ENCODE data around the gene PRCC. TPM values are rescaled to one million over a fixed set of nuclear protein-coding genes. Genes with fewer than 3 reads are reported as not detected.

The PRCC gene
- total and polyA plus RNA-seq, 2 of the 13 experiments (the other 11 are each of a cell fraction or from before 2014, with no cell fraction given): 24.2 to 40.5 TPM

DNA sequence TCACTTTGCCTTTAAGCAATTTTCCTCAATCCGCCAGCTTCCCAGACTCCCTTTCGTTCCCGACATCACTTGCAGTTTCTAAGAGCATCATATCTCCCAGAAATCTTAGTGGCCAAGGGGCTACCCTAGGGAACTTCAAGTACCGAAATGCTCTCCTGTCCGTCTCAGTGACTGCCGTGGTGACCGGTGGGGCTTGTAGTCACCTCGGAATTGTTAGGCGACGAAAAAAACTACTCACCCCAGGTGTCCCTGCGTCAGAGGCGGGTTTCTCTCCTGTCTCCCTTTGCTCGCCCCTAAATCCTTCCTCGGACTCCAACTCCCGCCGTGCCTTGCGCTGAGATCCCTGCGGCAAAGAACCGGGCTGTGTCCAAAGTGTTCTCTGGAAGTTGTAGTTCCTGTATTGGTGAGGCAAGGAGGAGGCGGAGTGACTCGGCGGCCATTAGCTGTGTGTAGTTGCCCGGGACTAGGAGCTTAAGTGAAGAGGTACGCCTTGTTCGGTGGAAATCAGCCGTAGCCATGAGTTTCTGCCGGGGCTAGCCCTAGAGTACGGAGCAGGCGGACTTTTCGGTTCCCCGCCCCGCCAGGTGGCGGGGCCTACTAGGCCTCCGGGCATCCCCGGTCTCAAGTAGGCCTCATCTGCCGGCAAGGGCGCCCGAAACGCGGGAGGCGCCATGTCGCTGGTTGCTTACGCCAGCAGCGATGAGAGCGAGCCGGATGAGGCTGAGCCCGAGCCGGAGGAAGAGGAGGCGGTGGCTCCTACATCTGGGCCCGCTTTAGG lies at the start of gene PRCC (continued):
- TF ChIP-seq ZNF225 (CRISPR knock-in tag; IDR thresholded peaks at IDR 0.05) (peak; percentile 29; the same call in 1 of the 2 replicates), FOSL2 (CRISPR knock-in tag; IDR thresholded peaks at IDR 0.05) (peak; percentile 57), ZNF563 (CRISPR knock-in tag; IDR thresholded peaks at IDR 0.05) (no peak; the same call in 1 of the 2 replicates), GLI4 (CRISPR knock-in tag; IDR thresholded peaks at IDR 0.05; ENCODE audit: borderline replicate concordance) (no peak)
- TF ChIP-seq, protein P1, sequence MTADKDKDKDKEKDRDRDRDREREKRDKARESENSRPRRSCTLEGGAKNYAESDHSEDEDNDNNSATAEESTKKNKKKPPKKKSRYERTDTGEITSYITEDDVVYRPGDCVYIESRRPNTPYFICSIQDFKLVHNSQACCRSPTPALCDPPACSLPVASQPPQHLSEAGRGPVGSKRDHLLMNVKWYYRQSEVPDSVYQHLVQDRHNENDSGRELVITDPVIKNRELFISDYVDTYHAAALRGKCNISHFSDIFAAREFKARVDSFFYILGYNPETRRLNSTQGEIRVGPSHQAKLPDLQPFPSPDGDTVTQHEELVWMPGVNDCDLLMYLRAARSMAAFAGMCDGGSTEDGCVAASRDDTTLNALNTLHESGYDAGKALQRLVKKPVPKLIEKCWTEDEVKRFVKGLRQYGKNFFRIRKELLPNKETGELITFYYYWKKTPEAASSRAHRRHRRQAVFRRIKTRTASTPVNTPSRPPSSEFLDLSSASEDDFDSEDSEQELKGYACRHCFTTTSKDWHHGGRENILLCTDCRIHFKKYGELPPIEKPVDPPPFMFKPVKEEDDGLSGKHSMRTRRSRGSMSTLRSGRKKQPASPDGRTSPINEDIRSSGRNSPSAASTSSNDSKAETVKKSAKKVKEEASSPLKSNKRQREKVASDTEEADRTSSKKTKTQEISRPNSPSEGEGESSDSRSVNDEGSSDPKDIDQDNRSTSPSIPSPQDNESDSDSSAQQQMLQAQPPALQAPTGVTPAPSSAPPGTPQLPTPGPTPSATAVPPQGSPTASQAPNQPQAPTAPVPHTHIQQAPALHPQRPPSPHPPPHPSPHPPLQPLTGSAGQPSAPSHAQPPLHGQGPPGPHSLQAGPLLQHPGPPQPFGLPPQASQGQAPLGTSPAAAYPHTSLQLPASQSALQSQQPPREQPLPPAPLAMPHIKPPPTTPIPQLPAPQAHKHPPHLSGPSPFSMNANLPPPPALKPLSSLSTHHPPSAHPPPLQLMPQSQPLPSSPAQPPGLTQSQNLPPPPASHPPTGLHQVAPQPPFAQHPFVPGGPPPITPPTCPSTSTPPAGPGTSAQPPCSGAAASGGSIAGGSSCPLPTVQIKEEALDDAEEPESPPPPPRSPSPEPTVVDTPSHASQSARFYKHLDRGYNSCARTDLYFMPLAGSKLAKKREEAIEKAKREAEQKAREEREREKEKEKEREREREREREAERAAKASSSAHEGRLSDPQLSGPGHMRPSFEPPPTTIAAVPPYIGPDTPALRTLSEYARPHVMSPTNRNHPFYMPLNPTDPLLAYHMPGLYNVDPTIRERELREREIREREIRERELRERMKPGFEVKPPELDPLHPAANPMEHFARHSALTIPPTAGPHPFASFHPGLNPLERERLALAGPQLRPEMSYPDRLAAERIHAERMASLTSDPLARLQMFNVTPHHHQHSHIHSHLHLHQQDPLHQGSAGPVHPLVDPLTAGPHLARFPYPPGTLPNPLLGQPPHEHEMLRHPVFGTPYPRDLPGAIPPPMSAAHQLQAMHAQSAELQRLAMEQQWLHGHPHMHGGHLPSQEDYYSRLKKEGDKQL (CRISPR knock-in tag; IDR thresholded peaks at IDR 0.05; ENCODE audit: low read depth): no peak

DNA sequence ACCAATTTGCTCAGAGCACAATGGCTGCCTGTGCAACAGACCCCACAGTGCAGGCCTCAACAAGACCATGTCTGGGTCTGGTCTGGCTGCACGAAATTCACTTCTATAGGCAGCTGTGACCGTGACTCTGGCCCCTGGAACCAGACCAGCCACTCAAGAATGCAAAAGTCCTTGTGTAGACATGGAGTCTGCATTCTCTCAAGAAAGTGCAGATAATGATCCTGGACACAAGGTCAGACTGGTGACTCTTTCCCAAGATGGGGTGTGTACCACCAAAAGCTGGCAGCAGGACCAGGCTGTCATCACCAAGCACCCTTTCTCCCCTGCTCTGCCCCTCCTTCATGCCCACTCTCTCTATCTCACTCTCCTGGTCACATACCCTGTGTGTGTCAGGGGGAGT lies 46.2 kb upstream of the PRCC start:
- in situ Hi-C loops (cut with HindIII; ENCODE audit: extremely low pct_ligation_motif_present, low pct_unique_long_range_greater_than_20kb) (no loop called here), intact Hi-C loops (cut with micrococcal nuclease; ENCODE audit: unreplicated experiment) (loop anchor here (10.0 kb wide), 1 partner anchor 56 kb away; no protein-coding TSS in a partner anchor)
- Histone ChIP-seq H3K9ac (ENCODE audit: insufficient read depth, low read depth, low read length) (no peak overlapping the region), H3K27me3 (ENCODE audit: control insufficient read depth in 1 of 2, insufficient read depth in 2 of 2, low read length in 2 of 2) (no peaks in the 10 kb centered on the region), H4K20me1 (ENCODE audit: insufficient read depth, low read length) (peaks cover 13% of the 10 kb centered on the region), H3K36me3 (replicated peaks in 1 of 2; ENCODE audit: control insufficient read depth in 1 of 2, insufficient read depth in 2 of 2, low read length in 2 of 2) (peaks cover 14 to 35% of the 10 kb centered on the region in 2 experiments), H3K9me3 (ENCODE audit: low read length) (no peaks in the 10 kb centered on the region), H2AFZ (ENCODE audit: low read length) (no peak overlapping the region), H3K4me1 (ENCODE audit: insufficient read depth, low read length) (peaks cover 21% of the 10 kb centered on the region), H3K4me2 (ENCODE audit: low read depth, low read length) (no peak overlapping the region), H3K4me3 (replicated peaks in 1 of 3; ENCODE audit: insufficient read depth in 1 of 3, low read depth in 2 of 3, low read length in 3 of 3) (no peak overlapping the region), H3K27ac (ENCODE audit: extremely low read length, insufficient read depth, low read length) (no peak overlapping the region), H3K79me2 (ENCODE audit: insufficient read depth, low read length) (peaks cover 26% of the 10 kb centered on the region)
- TF ChIP-seq, protein P2, sequence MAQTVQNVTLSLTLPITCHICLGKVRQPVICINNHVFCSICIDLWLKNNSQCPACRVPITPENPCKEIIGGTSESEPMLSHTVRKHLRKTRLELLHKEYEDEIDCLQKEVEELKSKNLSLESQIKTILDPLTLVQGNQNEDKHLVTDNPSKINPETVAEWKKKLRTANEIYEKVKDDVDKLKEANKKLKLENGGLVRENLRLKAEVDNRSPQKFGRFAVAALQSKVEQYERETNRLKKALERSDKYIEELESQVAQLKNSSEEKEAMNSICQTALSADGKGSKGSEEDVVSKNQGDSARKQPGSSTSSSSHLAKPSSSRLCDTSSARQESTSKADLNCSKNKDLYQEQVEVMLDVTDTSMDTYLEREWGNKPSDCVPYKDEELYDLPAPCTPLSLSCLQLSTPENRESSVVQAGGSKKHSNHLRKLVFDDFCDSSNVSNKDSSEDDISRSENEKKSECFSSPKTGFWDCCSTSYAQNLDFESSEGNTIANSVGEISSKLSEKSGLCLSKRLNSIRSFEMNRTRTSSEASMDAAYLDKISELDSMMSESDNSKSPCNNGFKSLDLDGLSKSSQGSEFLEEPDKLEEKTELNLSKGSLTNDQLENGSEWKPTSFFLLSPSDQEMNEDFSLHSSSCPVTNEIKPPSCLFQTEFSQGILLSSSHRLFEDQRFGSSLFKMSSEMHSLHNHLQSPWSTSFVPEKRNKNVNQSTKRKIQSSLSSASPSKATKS (CRISPR knock-in tag; IDR thresholded peaks at IDR 0.05): no peak
- TF ChIP-seq KDM4B (CRISPR knock-in tag; IDR thresholded peaks at IDR 0.05) (no peak), CBX2 (IDR thresholded peaks at IDR 0.05; ENCODE audit: low read depth, low read length) (no peak), CBX2 (CRISPR knock-in tag; IDR thresholded peaks at IDR 0.05; ENCODE audit: low read depth) (no peak), ZNF33B (CRISPR knock-in tag; IDR thresholded peaks at IDR 0.05) (no peak)
- TF ChIP-seq, protein P3, sequence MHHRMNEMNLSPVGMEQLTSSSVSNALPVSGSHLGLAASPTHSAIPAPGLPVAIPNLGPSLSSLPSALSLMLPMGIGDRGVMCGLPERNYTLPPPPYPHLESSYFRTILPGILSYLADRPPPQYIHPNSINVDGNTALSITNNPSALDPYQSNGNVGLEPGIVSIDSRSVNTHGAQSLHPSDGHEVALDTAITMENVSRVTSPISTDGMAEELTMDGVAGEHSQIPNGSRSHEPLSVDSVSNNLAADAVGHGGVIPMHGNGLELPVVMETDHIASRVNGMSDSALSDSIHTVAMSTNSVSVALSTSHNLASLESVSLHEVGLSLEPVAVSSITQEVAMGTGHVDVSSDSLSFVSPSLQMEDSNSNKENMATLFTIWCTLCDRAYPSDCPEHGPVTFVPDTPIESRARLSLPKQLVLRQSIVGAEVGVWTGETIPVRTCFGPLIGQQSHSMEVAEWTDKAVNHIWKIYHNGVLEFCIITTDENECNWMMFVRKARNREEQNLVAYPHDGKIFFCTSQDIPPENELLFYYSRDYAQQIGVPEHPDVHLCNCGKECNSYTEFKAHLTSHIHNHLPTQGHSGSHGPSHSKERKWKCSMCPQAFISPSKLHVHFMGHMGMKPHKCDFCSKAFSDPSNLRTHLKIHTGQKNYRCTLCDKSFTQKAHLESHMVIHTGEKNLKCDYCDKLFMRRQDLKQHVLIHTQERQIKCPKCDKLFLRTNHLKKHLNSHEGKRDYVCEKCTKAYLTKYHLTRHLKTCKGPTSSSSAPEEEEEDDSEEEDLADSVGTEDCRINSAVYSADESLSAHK (CRISPR knock-in tag; IDR thresholded peaks at IDR 0.05; ENCODE audit: borderline replicate concordance): no peak
- no peak for ATAC-seq
- ChIA-PET POLR2A (interaction anchor here (0.9 kb wide), 1 partner anchor 15 kb away, joined by 3 read pairs; no protein-coding TSS in a partner anchor), CTCF (ENCODE audit: low intra/inter-chr PET ratio, low total read pairs) (no interaction called here)
- no peak for FAIRE-seq
- BruUV-seq (replicated peaks): no TSS peak
- WGBS (ENCODE audit: low lambda C conversion rate): 100% methylated on average over 1 of the region's 2 CpGs
- DNase-seq (ENCODE audit: low spot score): no peak
